NCI-H446 treated with DMSO at 0.1 percent for 48 hours (cell line): ENCODE results near the gene PRRC1.
"Not testable (repeated sequence)": the region's sequence is repeated elsewhere in the genome, so short reads cannot be mapped to it uniquely, and the experiment has no call there.

Source experiments
- DNase-seq: peaks from one replicate; lab custom pipeline; 2025; lab: John Stamatoyannopoulos, UW

Gene PRRC1

DNA sequence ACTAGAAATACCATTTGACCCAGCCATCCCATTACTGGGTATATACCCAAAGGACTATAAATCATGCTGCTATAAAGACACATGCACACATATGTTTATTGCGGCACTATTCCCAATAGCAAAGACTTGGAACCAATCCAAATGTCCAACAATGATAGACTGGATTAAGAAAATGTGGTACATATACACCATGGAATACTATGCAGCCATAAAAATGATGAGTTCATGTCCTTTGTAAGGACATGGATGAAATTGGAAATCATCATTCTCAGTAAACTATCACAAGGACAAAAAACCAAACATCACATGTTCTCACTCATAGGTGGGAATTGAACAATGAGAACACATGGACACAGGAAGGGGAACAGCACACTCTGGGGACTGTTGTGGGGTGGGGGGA is 27.8 kb downstream of the PRRC1 start:
- DNase-seq, result not testable (repeated sequence)

GRCh38 chr5:127549551-127549950 is 32.1 kb downstream of the PRRC1 start:
- no peak for DNase-seq

DNA sequence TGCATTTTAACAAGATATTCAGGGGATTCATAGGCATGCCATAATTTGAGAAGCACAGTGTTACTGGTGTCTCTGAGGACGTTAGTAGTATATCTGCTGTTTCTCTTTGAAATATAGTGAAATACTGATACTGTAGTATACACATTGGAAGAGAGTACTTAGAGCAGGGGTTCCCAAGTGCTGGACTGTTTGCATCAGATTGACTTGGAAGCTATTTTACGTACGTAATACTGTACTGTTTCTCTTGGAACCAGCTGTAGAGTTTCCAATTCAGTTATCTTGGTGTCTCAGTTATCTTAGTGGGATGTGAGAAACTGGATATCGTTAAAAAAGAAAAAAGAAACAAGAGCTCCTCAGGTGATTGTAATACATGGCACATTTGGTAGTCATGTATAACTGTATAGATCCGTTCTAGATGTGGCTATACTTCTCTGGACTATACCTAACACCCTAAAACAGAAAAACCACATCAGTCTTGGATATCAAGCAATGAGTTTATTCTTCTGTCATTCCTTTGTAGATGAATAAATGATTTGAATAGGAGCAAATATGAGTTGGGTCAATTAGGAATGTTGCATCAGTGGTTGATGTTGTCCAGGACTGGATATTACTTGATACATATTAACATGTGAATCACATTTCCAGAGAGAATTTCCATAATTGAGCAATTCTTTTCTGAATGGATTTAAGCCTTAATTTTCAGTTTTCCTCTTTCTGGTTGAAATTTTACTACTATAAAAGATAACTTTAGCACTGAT is 33.4 kb downstream of the PRRC1 start:
- DNase-seq, result no peak

GRCh38 chr5:127551410-127552041 is 34.1 kb downstream of the PRRC1 start:
- no peak for DNase-seq

DNA sequence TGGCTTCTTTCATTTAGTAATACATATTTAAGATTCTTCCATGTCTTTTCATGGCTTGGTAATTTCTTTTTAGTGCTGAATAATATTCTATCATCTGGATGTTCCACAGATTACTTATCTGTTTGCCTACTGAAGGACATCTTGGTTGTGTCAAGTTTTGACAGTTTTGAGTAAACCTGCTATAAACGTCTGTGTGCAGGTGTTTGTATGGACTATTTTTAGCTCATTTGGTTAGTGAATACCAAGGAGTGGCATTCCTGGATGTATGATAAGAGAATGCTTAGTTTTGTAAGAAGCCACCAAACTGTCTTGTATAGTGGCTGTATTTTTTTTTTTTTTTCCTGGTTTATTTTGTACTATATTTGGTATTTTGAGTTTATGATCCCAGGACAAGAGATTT is 38.4 kb downstream of the PRRC1 start:
- no peak for DNase-seq

DNA sequence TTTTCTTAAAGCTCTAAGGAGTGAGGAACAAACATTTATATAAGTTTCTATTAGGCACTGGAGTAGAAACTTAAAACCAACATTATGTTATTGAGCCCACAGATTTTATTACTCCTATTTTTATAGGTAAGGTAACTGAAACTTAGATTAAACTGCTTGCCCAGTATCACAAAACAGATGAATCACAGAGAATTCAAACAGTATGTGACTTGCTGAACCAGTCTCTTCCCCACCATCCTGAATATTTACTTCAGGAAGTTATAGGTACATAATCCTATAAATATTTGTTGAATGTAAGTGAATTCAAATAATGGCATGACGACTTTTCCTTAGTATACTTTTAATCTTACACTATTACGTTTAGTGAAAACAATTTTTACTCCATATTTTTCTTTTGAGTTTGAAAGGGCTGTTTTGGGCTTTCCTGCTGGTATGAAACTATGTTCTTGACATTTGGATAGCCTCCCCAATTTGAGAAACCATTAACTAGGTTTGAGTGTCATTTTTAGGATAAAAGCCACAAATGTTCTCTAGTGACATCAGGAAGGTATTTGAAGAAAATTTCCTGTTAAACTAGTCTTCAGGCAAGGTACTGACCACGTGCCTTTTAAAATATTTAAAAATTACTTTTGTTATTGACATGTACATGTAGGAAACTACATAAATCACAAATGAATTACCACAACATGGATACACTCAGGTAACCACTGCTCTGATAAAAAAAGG is 39.3 kb downstream of the PRRC1 start:
- DNase-seq, result no peak

GRCh38 chr5:127558273-127558672 is 40.8 kb downstream of the PRRC1 start:
- DNase-seq, result no peak

DNA sequence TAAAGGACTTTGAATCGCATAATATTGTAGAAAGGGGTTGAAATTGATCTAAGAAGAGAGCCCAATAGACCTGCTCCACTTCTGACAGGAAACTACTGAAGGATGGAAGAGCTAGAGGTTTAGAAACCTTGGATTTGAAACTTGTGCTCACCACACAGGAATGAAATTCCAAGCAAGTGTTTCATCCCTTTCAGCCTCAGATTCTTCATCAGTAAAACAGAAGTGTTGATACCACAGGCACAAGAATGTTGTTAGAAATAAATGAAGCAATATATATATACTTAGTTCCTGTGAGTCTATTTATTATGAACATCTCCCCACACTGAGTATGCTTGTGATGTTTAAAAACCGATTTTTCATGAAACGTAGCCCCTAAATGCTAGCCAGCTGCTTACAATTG is 43.8 kb downstream of the PRRC1 start:
- DNase-seq, result no peak

GRCh38 chr5:127562252-127562651 is 44.8 kb downstream of the PRRC1 start:
- no peak for DNase-seq

DNA sequence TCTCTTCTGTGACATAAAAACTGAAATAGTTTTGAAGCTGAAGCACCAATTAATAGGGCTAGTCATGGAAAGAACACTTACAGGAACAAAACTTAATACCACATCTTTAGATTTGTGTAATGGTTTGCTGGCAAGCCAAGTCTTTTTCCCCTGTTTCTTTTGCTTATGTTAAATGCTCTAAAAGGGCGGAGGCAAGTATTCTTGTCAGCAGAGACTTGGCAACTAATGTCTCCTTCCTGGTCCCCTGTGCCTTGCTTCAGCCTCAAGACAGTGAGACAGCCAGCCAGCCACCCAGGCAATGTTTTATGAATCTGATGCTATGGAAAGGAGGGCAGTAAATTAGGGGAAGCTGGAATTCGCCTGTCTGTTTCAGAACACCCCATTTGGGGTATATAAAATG is 45.7 kb downstream of the PRRC1 start:
- no peak for DNase-seq

- peak; percentile 10 for DNase-seq
These were observed 46.7 kb downstream of the PRRC1 start for GRCh38 chr5:127564002-127564769.

- DNase-seq, result no peak
These were observed 48.3 kb downstream of the PRRC1 start for GRCh38 chr5:127565586-127566270.

DNA sequence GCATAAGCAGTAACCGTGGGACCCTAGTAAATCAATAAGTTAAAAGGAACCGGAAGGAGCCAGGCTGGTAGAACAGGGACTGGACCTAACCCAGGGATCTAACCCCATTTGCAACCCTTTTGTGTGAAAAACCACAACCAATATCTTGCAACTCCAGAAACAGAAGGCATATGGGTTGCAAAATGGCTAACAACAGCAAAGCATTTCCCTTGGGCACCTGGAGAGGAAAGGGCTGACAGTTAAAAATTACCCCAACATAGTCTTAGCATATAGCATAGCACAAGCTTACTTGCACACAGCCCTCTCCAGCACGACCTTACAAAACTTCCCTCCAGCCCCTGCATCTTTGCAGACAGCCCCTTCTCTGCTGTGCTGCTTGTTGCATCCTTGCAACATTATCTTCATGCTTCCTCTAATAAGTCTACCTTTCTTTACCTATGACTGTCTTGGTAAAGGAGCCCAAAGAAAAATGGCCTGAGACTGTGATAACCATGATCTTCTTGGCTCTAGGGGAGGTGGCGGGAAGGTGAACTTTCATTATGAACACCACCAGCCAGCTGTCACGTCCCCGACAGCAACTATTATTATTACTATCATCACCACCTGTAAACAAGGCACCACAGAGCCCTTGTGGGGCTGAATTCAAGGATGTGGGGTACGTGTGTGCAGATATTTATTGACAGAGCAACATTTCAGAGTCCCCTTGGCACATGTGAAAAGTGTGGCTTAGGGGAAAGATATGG is 49.8 kb downstream of the PRRC1 start:
- DNase-seq, result no peak

- no peak for DNase-seq
These were observed 50.7 kb downstream of the PRRC1 start for GRCh38 chr5:127568166-127568565.

DNA sequence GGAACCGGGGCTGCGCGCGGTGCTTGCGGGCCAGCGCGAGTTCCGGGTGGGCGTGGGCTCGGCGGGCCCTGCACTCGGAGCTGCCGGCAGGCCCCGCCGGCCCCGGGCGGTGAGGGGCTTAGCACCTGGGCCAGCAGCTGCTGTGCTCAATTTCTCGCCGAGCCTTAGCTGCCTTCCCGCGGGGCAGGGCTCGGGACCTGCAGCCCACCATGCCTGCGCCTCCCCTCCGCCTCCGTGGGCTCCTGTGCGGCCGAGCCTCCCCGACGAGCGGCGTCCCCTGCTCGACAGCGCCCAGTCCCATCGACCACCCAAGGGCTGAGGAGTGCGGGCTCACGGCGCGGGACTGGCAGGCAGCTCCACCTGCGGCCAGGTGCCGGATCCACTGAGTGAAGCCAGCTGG is 52.0 kb downstream of the PRRC1 start:
- DNase-seq, result not testable (repeated sequence)

DNA sequence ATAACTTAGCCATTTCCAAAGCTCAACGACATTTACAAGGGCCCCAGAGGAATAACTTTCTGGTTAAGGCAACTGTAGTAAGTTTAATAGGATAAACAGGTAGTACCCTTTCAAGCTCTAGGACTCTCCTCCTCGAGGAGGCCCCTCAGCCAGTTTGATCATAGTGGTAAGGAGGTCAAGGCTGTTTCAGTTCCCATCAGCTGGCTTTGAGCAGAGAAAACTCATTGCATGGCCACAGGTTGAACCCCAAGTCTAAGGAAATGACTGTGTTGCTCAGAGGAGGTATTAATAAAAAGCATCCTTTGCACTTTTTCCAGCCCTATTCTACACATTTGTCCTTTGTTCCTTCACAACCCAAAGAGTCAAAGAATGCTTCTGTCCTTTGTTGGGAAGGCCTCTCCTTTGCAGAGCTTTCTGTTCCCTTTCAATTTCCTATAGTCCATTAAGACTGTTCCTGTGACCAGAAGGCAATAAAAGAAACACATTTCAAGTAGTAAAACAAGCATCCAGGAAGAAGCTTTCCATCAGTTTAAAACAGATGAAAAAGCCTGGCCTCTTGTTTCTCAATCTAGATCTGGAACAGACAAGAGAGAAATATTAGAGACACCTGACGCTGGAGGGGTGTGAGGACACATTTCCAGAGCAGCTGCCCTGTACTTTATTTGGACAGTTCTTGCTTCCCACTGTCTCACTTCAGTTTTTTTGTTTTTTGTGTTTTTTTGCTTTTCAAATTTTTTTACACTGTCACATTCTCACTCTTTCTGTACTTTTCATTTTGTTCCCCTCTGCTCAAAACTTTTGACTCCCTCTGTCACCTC is 54.1 kb downstream of the PRRC1 start:
- DNase-seq, result no peak

- no peak for DNase-seq
These were observed 55.5 kb downstream of the PRRC1 start for GRCh38 chr5:127572930-127573329.

DNA sequence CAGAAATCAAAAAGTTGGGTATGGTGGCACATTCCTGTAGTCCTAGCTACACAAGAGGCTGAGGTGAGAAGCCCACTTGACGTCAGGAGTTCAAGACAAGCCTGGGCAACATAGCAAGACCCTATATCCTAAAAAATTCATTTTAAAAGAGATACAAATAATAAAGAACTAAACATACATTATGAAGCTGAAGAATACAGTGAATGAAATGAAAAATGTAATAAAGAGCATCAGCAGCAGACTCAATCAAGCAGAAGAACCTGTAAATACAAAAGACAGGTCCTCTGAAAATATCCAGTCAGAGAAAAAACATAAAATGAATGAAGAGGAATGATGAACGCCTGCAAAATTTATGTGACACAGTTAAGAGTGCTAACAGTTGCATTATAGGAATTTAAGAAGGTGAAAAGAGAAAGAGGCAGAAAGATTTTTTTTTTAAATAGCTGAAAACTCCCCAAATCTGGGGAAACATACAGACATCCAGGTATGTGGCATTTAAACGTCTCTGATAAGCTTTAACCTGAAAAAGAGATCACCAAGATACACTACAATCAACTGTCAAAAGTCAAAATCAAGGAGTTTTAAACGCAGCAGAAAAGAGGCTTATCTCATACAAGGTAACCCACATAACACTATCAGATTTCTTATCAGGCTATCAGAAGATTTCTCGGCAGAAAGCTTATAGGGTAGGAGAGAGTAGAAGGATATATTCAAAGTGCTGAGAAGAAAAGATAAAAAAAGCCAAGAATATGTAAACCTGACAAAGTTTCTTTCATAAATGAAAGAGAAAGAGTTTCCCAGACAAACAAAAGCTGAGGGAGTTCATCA is 57.6 kb downstream of the PRRC1 start:
- no peak for DNase-seq

- no peak for DNase-seq
These were observed 60.0 kb downstream of the PRRC1 start for GRCh38 chr5:127577458-127577857.
